WTC11 (cell line): ENCODE results near the gene FBH1.

ENCODE experiments used
- CREB1 ChIP-seq: sonication (generic); formaldehyde crosslinking; IDR thresholded peaks from 2 replicates; pipeline ENCODE4 v1.8.0; 2023; ENCODE audit warnings: mild to moderate bottlenecking, missing genetic modification reagents
- ESRRA ChIP-seq: sonication (generic); formaldehyde crosslinking; IDR thresholded peaks from 2 replicates; pipeline ENCODE4 v1.8.1; 2022; ENCODE audit warnings: mild to moderate bottlenecking, missing genetic modification reagents, borderline replicate concordance
- TEAD1 ChIP-seq: sonication (generic); formaldehyde crosslinking; IDR thresholded peaks from 2 replicates; pipeline ENCODE4 v1.8.0; 2022; ENCODE audit warnings: mild to moderate bottlenecking, missing genetic modification reagents
- TP53 ChIP-seq: sonication (generic); formaldehyde crosslinking; IDR thresholded peaks from 2 replicates; pipeline ENCODE4 v1.8.1; 2023; ENCODE audit warnings: mild to moderate bottlenecking, missing genetic modification reagents
- ZNF232 ChIP-seq: sonication (generic); formaldehyde crosslinking; IDR thresholded peaks from 2 replicates; pipeline ENCODE4 v1.8.0; 2022; ENCODE audit warnings: mild to moderate bottlenecking, missing genetic modification reagents
- TF ChIP-seq, protein P1 (sequence below): fragments of 200-600 bp; IDR thresholded peaks from 2 replicates; pipeline ENCODE4 v1.8.0; 2022; ENCODE audit warnings: antibody characterized with exemption
- TF ChIP-seq, protein P2 (sequence below): sonication (generic); formaldehyde crosslinking; conservative IDR thresholded peaks from 2 replicates; pipeline ENCODE4 v1.8.1; 2022; ENCODE audit warnings: mild to moderate bottlenecking, missing genetic modification reagents
- TF ChIP-seq, protein P3 (sequence below): sonication (generic); formaldehyde crosslinking; IDR thresholded peaks from 2 replicates; pipeline ENCODE4 v1.8.1; 2023; ENCODE audit warnings: mild to moderate bottlenecking, missing genetic modification reagents, moderate library complexity
- TF ChIP-seq, protein P4 (sequence below): sonication (generic); formaldehyde crosslinking; IDR thresholded peaks from 2 replicates; pipeline ENCODE4 v1.8.1; 2022; ENCODE audit warnings: mild to moderate bottlenecking, missing genetic modification reagents, moderate library complexity, borderline replicate concordance

DNA sequence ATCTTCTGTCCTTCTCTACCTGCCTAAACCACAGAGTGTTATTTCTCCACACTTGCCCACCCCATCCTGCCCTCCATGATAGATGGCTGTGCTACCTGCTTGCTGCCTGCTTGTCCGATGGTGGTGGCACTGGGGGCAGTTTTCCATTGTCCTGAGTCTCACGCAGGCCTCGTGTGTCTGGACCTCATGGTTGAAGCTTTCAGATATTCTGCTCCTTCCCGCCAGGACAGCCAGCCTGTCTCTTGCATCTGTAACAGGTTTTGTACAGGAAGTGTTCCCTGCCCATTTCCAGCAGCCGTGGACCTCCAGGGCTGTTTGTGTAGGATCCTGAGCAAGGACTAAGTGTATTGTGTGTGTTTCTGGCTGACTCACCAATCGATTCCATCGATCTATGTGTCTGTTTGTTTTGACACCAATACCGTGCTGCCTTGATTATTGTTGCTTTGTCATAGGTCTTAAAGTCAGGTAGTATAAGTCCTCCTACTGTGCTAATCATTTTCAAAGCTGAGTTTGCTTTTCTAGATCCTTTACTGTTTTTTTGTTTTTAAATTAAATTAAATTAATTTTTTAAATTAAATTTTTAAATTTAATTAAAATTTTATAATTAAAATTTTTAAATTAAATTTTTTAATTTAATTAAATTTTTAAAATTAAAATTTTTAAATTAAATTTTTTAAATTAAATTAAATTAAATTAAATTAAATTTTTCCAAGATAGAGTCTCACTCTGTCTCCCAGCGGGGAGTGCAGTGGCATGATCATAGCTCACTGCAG is 78.8 kb downstream of the FBH1 start:
- TF ChIP-seq, protein P1, sequence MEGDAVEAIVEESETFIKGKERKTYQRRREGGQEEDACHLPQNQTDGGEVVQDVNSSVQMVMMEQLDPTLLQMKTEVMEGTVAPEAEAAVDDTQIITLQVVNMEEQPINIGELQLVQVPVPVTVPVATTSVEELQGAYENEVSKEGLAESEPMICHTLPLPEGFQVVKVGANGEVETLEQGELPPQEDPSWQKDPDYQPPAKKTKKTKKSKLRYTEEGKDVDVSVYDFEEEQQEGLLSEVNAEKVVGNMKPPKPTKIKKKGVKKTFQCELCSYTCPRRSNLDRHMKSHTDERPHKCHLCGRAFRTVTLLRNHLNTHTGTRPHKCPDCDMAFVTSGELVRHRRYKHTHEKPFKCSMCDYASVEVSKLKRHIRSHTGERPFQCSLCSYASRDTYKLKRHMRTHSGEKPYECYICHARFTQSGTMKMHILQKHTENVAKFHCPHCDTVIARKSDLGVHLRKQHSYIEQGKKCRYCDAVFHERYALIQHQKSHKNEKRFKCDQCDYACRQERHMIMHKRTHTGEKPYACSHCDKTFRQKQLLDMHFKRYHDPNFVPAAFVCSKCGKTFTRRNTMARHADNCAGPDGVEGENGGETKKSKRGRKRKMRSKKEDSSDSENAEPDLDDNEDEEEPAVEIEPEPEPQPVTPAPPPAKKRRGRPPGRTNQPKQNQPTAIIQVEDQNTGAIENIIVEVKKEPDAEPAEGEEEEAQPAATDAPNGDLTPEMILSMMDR, result no peak
- TF ChIP-seq TP53, result no peak
- TF ChIP-seq, protein P2, sequence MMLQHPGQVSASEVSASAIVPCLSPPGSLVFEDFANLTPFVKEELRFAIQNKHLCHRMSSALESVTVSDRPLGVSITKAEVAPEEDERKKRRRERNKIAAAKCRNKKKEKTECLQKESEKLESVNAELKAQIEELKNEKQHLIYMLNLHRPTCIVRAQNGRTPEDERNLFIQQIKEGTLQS (CRISPR knock-in tag), result no peak
- no peak for TF ChIP-seq ZNF232 (CRISPR knock-in tag)
- TF ChIP-seq ESRRA (CRISPR knock-in tag), result no peak
- TF ChIP-seq, protein P3, sequence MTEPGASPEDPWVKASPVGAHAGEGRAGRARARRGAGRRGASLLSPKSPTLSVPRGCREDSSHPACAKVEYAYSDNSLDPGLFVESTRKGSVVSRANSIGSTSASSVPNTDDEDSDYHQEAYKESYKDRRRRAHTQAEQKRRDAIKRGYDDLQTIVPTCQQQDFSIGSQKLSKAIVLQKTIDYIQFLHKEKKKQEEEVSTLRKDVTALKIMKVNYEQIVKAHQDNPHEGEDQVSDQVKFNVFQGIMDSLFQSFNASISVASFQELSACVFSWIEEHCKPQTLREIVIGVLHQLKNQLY (CRISPR knock-in tag), result no peak
- TF ChIP-seq CREB1, result no peak
- TF ChIP-seq, protein P4, sequence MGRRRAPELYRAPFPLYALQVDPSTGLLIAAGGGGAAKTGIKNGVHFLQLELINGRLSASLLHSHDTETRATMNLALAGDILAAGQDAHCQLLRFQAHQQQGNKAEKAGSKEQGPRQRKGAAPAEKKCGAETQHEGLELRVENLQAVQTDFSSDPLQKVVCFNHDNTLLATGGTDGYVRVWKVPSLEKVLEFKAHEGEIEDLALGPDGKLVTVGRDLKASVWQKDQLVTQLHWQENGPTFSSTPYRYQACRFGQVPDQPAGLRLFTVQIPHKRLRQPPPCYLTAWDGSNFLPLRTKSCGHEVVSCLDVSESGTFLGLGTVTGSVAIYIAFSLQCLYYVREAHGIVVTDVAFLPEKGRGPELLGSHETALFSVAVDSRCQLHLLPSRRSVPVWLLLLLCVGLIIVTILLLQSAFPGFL (CRISPR knock-in tag), result no peak
- TF ChIP-seq TEAD1 (CRISPR knock-in tag), result no peak
